Skeletal muscle tissue (tissue), 4 donors: ENCODE measurements around the gene STMN1. TPM values are rescaled to one million over a fixed set of nuclear protein-coding genes. Genes with fewer than 3 reads are reported as not detected.

Source experiments
- H3K27ac ChIP-seq: one replicate; pipeline ENCODE4 v1.7.0; 2013; ENCODE audit warnings: mild to moderate bottlenecking, low read depth, low read length, inconsistent platforms
- H3K27me3 ChIP-seq, 3 donors: one replicate each; pipeline ENCODE4 v1.7.0; 2013; ENCODE audit warnings: low read length in 3 of 3; ENCODE audit not compliant: control insufficient read depth in 3 of 3, insufficient read depth in 3 of 3
- H3K36me3 ChIP-seq, 3 donors: one replicate each; pipeline ENCODE4 v1.7.0; 2013; ENCODE audit warnings: low read length in 3 of 3; ENCODE audit not compliant: control insufficient read depth in 3 of 3, insufficient read depth in 3 of 3
- H3K4me1 ChIP-seq, 3 donors: one replicate each; pipeline ENCODE4 v1.7.0; 2013; ENCODE audit warnings: low read length in 3 of 3, mild to moderate bottlenecking in 3 of 3; ENCODE audit not compliant: control insufficient read depth in 3 of 3, insufficient read depth in 3 of 3
- H3K4me3 ChIP-seq, 3 donors: one replicate each; pipeline ENCODE4 v1.7.0; 2013; ENCODE audit warnings: low read length in 3 of 3
- H3K9ac ChIP-seq, 3 donors: one replicate each; pipeline ENCODE4 v1.7.0; 2013; ENCODE audit warnings: low read length in 3 of 3, mild to moderate bottlenecking in 3 of 3, moderate library complexity in 2 of 3, low read depth in 1 of 3
- H3K9me3 ChIP-seq, 3 donors: one replicate each; pipeline ENCODE4 v1.7.0; 2013; ENCODE audit warnings: low read length in 3 of 3; ENCODE audit not compliant: control insufficient read depth in 3 of 3
- total RNA-seq: library from RNA; depleted of rRNA; stranded (reverse); fragments of >200 nt; gene quantifications from one replicate; pipeline ENCODE4 v1.2.3, GENCODE V29; 2014
- donor health status: Osteomylitis.

STMN1 gene
- total RNA-seq, 1 donor from 2014 or later, result 90.3 TPM

- no peaks in the 10 kb centered on the region for H3K9me3 ChIP-seq
- no peak overlapping the region for H3K27ac ChIP-seq
- H3K36me3 ChIP-seq, result peaks cover 0 to 4% (median 3%) of the 10 kb centered on the region in 3 donors
- no peak overlapping the region for H3K4me3 ChIP-seq
- peaks cover 12 to 20% (median 13%) of the 10 kb centered on the region in 3 donors for H3K4me1 ChIP-seq
- H3K27me3 ChIP-seq, result no peaks in the 10 kb centered on the region
- H3K9ac ChIP-seq, result no peak overlapping the region
Measured at GRCh38 chr1:25863486-25864262, 42.5 kb downstream of the STMN1 start.

GRCh38 chr1:25862785-25863485 is 43.3 kb downstream of the STMN1 start:
- H3K4me3 ChIP-seq, result no peak overlapping the region
- H3K27me3 ChIP-seq, result no peaks in the 10 kb centered on the region
- peaks cover 16 to 22% (median 16%) of the 10 kb centered on the region in 3 donors for H3K4me1 ChIP-seq
- no peak overlapping the region for H3K27ac ChIP-seq
- H3K9me3 ChIP-seq, result no peaks in the 10 kb centered on the region
- no peak overlapping the region for H3K9ac ChIP-seq
- H3K36me3 ChIP-seq, result peaks cover 0 to 4% (median 3%) of the 10 kb centered on the region in 3 donors

- peak overlapping the region in 2 of 3 donors; percentile 22 to 54 for H3K9ac ChIP-seq
- H3K4me3 ChIP-seq, result no peak overlapping the region
- H3K27me3 ChIP-seq, result no peaks in the 10 kb centered on the region
- no peaks in the 10 kb centered on the region for H3K9me3 ChIP-seq
- no peak overlapping the region for H3K27ac ChIP-seq
- H3K4me1 ChIP-seq, result peaks cover 16 to 22% (median 16%) of the 10 kb centered on the region in 3 donors
- H3K36me3 ChIP-seq, result peaks cover 0 to 4% (median 3%) of the 10 kb centered on the region in 3 donors
Measured at GRCh38 chr1:25861316-25862286, 44.6 kb downstream of the STMN1 start.

GRCh38 chr1:25858906-25859789 is 47.1 kb downstream of the STMN1 start, which contains the start of gene AUNIP:
AUNIP (minus strand) TSS chr1:25859457; CDS start chr1:25859357, 100 bp downstream.
- Histone ChIP-seq H3K4me3 (peak within 1 kb of the TSS; percentile 81 to 83 (median 82)), H3K27ac (peak within 1 kb of the TSS; percentile 64), H3K27me3 (no peaks in the 10 kb centered on the region), H3K9ac (peak within 1 kb of the TSS; percentile 74 to 83 (median 74)), H3K4me1 (peaks cover 16 to 22% (median 16%) of the 10 kb centered on the region in 3 donors), H3K36me3 (peaks cover 0 to 4% (median 3%) of the 10 kb centered on the region in 3 donors), H3K9me3 (no peaks in the 10 kb centered on the region)

GRCh38 chr1:25858494-25858893 is 47.7 kb downstream of the STMN1 start:
- Histone ChIP-seq H3K9me3 (no peaks in the 10 kb centered on the region), H3K9ac (peak overlapping the region in 2 of 3 donors; percentile 74 to 83), H3K4me1 (peaks cover 16 to 22% (median 16%) of the 10 kb centered on the region in 3 donors), H3K36me3 (peaks cover 0 to 4% (median 3%) of the 10 kb centered on the region in 3 donors), H3K27ac (no peak overlapping the region), H3K27me3 (no peaks in the 10 kb centered on the region), H3K4me3 (peak overlapping the region in 2 of 3 donors; percentile 81 to 82)

- Histone ChIP-seq H3K9me3 (no peaks in the 10 kb centered on the region), H3K4me1 (peaks cover 10 to 12% (median 10%) of the 10 kb centered on the region in 3 donors)
Measured at GRCh38 chr1:25856856-25857255, 49.4 kb downstream of the STMN1 start.

GRCh38 chr1:25854554-25854953 is 51.7 kb downstream of the STMN1 start:
- no peaks in the 10 kb centered on the region for H3K27me3 ChIP-seq
- peaks cover 8 to 10% (median 9%) of the 10 kb centered on the region in 3 donors for H3K4me1 ChIP-seq
- no peak overlapping the region for H3K27ac ChIP-seq
- H3K9me3 ChIP-seq, result no peaks in the 10 kb centered on the region
- no peaks in the 10 kb centered on the region for H3K36me3 ChIP-seq
- no peak overlapping the region for H3K9ac ChIP-seq
- H3K4me3 ChIP-seq, result no peak overlapping the region

More at GRCh38 chr1:25856856-25857255, 49.4 kb downstream of the STMN1 start:
- Histone ChIP-seq H3K9ac (no peak overlapping the region), H3K4me3 (no peak overlapping the region), H3K27me3 (no peaks in the 10 kb centered on the region), H3K27ac (no peak overlapping the region), H3K36me3 (no peaks in the 10 kb centered on the region)
